A549 treated with AZD2906 at 1 μM for 4 hours (cell line): ENCODE data around the gene SRGN. TPM values are rescaled to one million over a fixed set of nuclear protein-coding genes. Genes with fewer than 3 reads are reported as not detected.

ENCODE experiments used
- total RNA-seq: library from RNA; stranded (reverse); fragments of 200-300 nt; extraction: Qiagen RNA extraction; gene quantifications from 5 replicates; pipeline ENCODE4 v1.2.3, GENCODE V29; 2022

SRGN gene, protein sequence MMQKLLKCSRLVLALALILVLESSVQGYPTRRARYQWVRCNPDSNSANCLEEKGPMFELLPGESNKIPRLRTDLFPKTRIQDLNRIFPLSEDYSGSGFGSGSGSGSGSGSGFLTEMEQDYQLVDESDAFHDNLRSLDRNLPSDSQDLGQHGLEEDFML
- total RNA-seq, result 93.8 to 136 TPM (median 99.6 TPM) in 5 replicates

DNA sequence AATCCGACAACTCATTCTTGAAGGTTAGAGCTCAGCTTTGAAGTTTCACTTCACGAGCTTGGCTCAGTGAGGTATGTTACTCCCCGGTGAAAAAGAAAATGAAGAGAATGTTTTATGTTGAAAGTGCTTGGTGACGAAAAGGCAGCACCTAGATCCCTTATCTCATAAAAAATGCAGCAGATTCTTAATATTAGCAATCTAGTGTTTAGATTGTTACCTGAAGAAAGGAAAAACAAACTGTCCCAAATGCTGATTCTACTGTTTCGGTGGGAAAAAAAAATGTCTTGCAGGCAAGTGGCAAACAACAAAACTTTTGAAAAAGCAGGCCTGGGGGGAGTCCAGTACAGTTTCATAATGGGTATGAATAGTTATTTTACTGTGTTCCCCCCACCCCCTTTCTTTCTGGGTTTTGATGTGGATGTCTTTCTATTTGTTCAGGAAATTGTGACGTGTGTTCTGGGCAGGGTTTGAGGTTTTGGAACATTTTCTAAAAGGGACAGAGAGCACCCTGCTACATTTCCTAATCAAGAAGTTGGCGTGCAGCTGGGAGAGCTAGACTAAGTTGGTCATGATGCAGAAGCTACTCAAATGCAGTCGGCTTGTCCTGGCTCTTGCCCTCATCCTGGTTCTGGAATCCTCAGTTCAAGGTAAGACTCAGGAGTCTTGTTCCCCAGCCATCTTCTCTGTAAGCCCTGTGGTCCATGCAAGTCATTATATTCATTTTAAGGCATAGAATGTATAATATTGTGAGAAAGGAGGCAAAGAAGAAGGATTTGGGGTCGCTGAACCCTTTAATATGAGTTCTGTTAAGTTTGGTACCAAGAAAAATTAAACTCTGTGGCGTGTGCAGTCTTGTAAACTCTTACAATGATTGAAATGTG is at the start of gene SRGN:
Gene SRGN, plus strand, starts transcription at position 514 of the 881 bp plus-strand sequence. Its CDS starts 55 bp downstream, at position 569.

DNA sequence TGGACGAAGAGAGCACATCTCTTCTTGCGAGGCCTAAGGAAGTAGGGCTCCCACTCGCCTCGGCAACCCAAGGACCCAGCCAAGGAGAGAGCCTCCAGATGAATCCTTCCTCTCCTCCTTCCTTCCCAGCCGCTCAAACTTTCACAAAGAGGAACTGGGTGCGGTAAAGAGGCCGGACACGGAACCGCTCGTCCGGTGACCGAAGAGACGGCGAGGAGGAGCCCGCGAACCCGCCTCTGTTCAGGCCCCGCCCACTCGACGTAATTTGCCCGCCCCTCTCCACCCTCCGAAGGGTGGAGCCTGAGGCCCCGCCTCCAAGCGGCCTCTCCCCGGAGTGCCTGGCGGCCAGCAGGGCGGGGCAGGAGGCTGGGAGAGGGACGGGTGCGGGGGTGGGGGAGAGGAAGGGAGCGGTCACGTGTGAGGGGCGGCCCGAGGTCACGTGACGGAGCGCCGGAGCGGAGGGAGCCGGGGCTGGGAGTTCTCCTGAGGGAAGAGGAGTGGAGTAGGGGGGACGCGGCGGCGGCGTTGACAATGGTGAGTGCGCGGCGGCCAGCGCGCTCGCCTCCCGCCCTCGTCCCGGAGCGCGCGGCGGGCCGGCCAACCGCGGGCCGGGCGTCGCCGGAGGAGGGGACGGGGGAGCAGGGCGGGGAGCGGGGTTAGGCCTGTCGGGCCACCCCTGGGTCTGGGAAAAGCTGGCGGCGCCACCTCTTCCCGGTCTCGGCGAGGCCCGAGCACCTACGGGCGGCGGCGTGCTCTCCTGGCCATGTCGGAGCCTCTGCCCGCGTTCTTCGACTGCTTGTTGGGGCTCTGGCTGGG is 36.1 kb downstream of the SRGN start, which contains the start of gene VPS26A:
Gene VPS26A, plus strand, starts transcription at position 432 of the 816 bp plus-strand sequence. Its CDS starts 100 bp downstream, at position 532.

Other genes with a start within 250 kb of the SRGN start
- gene DDX50, start 186.8 kb upstream of the SRGN start, total RNA-seq, result 29.6 to 41.8 TPM (median 33.1 TPM) in 5 replicates
- 108 to 166 TPM (median 121 TPM) in 5 replicates for gene DDX21, start 131.9 kb upstream of the SRGN start, total RNA-seq
- 41.4 to 48.2 TPM (median 46.1 TPM) in 5 replicates for gene KIFBP, start 99.3 kb upstream of the SRGN start, total RNA-seq
- 45.7 to 73.3 TPM (median 50.1 TPM) in 5 replicates for gene VPS26A, start 36.1 kb downstream of the SRGN start, total RNA-seq
- gene SUPV3L1, start 92.1 kb downstream of the SRGN start, total RNA-seq, result 30.0 to 33.0 TPM (median 31.2 TPM) in 5 replicates
- gene HKDC1, start 132.2 kb downstream of the SRGN start, total RNA-seq, result 8.0 to 11.7 TPM (median 9.0 TPM) in 5 replicates
- 35.6 to 47.7 TPM (median 41.7 TPM) in 5 replicates for gene HK1, start 190.4 kb downstream of the SRGN start, total RNA-seq